OCI-LY3 (cell line): ENCODE results near the gene NFIA.

ENCODE experiments used
- CTCF ChIP-seq: fragments of 200-600, 300-600 bp; sonication (generic); IDR thresholded peaks from 2 replicates; pipeline ENCODE4 v1.5.1; 2014; ENCODE audit warnings: antibody characterized with exemption, low read length, low read depth
- EZH2phosphoT487 ChIP-seq: fragments of 200-600 bp; shearing (Covaris generic); IDR thresholded peaks from 2 replicates; pipeline ENCODE4 v1.6.1; 2018; ENCODE audit warnings: antibody characterized with exemption, mixed run types, low read depth

- TF ChIP-seq CTCF (no peak), EZH2phosphoT487 (no peak)
Observed at GRCh38 chr1:61498342-61498741, 416.0 kb downstream of the NFIA start.
